Measurements from ENCODE around the gene DENND1A.

DNA sequence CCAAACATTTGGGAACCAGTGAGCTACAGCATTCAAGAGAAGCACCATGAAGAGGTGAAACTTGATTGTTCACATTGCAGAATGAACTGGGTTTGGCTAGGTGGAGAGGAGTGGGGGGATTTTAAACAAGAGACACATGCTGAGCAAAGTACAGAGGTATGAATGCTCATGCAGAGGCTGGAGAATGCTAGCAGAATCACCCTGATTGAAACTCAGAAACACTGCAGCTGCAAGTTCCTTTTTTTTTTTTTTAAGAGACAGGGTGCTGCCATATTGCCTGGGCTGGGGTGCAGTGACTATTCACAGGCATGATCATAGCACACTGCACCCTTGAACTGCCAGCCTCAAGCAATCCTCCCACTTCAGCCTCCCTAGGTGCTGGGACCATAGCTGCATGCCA is 35.1 kb downstream of the DENND1A start:
- TF ChIP-seq, protein P1, sequence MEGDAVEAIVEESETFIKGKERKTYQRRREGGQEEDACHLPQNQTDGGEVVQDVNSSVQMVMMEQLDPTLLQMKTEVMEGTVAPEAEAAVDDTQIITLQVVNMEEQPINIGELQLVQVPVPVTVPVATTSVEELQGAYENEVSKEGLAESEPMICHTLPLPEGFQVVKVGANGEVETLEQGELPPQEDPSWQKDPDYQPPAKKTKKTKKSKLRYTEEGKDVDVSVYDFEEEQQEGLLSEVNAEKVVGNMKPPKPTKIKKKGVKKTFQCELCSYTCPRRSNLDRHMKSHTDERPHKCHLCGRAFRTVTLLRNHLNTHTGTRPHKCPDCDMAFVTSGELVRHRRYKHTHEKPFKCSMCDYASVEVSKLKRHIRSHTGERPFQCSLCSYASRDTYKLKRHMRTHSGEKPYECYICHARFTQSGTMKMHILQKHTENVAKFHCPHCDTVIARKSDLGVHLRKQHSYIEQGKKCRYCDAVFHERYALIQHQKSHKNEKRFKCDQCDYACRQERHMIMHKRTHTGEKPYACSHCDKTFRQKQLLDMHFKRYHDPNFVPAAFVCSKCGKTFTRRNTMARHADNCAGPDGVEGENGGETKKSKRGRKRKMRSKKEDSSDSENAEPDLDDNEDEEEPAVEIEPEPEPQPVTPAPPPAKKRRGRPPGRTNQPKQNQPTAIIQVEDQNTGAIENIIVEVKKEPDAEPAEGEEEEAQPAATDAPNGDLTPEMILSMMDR (IDR thresholded peaks at IDR 0.05; ENCODE audit: insufficient read depth, low read length, poor library complexity, severe bottlenecking): no peak
- no peak for TF ChIP-seq EZH2phosphoT487 (conservative IDR thresholded peaks at IDR 0.05; ENCODE audit: low read length)

Measured in SU-DHL-6 (cell line).